ENCODE measurements around the gene PLXDC2. TPM values are rescaled to one million over a fixed set of nuclear protein-coding genes. Genes with fewer than 3 reads are reported as not detected.

The PLXDC2 gene
- total and polyA plus RNA-seq, 2 donors from 2014 or later = 11.9 to 42.1 TPM

- Histone ChIP-seq H3K27ac (ENCODE audit: low read depth in 2 of 2, low read length in 2 of 2) (no peak overlapping the region), H3K36me3 (ENCODE audit: control insufficient read depth in 2 of 3, insufficient read depth in 3 of 3, low read length in 3 of 3) (peaks cover 0 to 4% (median 2%) of the 10 kb centered on the region in 3 donors), H3K27me3 (ENCODE audit: control insufficient read depth, insufficient read depth, low read length) (no peaks in the 10 kb centered on the region), H3K9ac (ENCODE audit: low read length in 3 of 3) (no peak overlapping the region), H3K4me1 (ENCODE audit: control insufficient read depth in 2 of 3, insufficient read depth in 2 of 3, low read depth in 1 of 3, low read length in 3 of 3) (peaks cover 0 to 3% (median 0%) of the 10 kb centered on the region in 3 donors), H3K4me3 (ENCODE audit: low read length in 3 of 3) (no peak overlapping the region), H3K9me3 (ENCODE audit: control insufficient read depth in 2 of 3, insufficient read depth in 1 of 3, low read length in 3 of 3) (no peaks in the 10 kb centered on the region)
- FAIRE-seq (no peak), DNase-seq (no peak)
- intact Hi-C loops (cut with DNase I) = no loop called here
- TF ChIP-seq, protein P1, sequence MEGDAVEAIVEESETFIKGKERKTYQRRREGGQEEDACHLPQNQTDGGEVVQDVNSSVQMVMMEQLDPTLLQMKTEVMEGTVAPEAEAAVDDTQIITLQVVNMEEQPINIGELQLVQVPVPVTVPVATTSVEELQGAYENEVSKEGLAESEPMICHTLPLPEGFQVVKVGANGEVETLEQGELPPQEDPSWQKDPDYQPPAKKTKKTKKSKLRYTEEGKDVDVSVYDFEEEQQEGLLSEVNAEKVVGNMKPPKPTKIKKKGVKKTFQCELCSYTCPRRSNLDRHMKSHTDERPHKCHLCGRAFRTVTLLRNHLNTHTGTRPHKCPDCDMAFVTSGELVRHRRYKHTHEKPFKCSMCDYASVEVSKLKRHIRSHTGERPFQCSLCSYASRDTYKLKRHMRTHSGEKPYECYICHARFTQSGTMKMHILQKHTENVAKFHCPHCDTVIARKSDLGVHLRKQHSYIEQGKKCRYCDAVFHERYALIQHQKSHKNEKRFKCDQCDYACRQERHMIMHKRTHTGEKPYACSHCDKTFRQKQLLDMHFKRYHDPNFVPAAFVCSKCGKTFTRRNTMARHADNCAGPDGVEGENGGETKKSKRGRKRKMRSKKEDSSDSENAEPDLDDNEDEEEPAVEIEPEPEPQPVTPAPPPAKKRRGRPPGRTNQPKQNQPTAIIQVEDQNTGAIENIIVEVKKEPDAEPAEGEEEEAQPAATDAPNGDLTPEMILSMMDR (IDR thresholded peaks at IDR 0.05; ENCODE audit: borderline replicate concordance, extremely low read depth, insufficient read depth) = no peak
Observed at GRCh38 chr10:20006169-20006870, 190.1 kb downstream of the PLXDC2 start.

DNA sequence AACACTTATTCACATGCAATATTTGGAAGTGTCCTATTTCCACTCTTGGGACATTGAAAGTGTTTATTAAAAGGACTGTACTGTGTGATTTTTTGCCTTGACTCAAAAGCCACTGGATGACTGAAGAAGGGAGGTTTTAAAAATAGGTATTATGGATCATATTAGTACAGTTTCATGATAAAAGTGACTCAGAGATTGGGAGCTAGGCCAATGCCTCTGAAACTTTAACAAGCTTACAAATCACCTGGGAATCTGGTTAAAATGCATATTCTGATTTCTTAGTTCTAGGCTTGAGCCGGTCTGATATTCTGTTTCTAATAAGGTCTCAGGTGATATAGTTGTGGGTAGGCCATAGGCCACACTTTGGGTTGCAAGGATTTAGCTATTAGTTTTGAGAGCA lies 191.2 kb downstream of the PLXDC2 start:
- H3K9me3 ChIP-seq (ENCODE audit: control insufficient read depth in 2 of 3, insufficient read depth in 1 of 3, low read length in 3 of 3) = no peaks in the 10 kb centered on the region
- FAIRE-seq = no peak
- no peak overlapping the region for H3K4me3 ChIP-seq (ENCODE audit: low read length in 3 of 3)
- TF ChIP-seq, protein P1 (IDR thresholded peaks at IDR 0.05; ENCODE audit: borderline replicate concordance, extremely low read depth, insufficient read depth) = no peak
- no peaks in the 10 kb centered on the region for H3K4me1 ChIP-seq (ENCODE audit: control insufficient read depth in 2 of 3, insufficient read depth in 2 of 3, low read depth in 1 of 3, low read length in 3 of 3)
- no peaks in the 10 kb centered on the region for H3K27me3 ChIP-seq (ENCODE audit: control insufficient read depth, insufficient read depth, low read length)
- H3K9ac ChIP-seq (ENCODE audit: low read length in 3 of 3) = no peak overlapping the region
- intact Hi-C loops (cut with DNase I) = no loop called here
- H3K27ac ChIP-seq (ENCODE audit: low read depth in 2 of 2, low read length in 2 of 2) = no peak overlapping the region
- peaks cover 0 to 3% (median under 1%) of the 10 kb centered on the region in 3 donors for H3K36me3 ChIP-seq (ENCODE audit: control insufficient read depth in 2 of 3, insufficient read depth in 3 of 3, low read length in 3 of 3)
- DNase-seq = no peak

- TF ChIP-seq, protein P1 (IDR thresholded peaks at IDR 0.05; ENCODE audit: borderline replicate concordance, extremely low read depth, insufficient read depth) = no peak
- no peaks in the 10 kb centered on the region for H3K9me3 ChIP-seq (ENCODE audit: control insufficient read depth in 2 of 3, insufficient read depth in 1 of 3, low read length in 3 of 3)
- H3K27ac ChIP-seq (ENCODE audit: low read depth in 2 of 2, low read length in 2 of 2) = no peak overlapping the region
- no peak for FAIRE-seq
- no peaks in the 10 kb centered on the region for H3K4me1 ChIP-seq (ENCODE audit: control insufficient read depth in 2 of 3, insufficient read depth in 2 of 3, low read depth in 1 of 3, low read length in 3 of 3)
- H3K4me3 ChIP-seq (ENCODE audit: low read length in 3 of 3) = no peak overlapping the region
- H3K27me3 ChIP-seq (ENCODE audit: control insufficient read depth, insufficient read depth, low read length) = no peaks in the 10 kb centered on the region
- DNase-seq = no peak
- H3K36me3 ChIP-seq (ENCODE audit: control insufficient read depth in 2 of 3, insufficient read depth in 3 of 3, low read length in 3 of 3) = peaks cover 0 to 2% (median 0%) of the 10 kb centered on the region in 3 donors
- intact Hi-C loops (cut with DNase I) = no loop called here
- H3K9ac ChIP-seq (ENCODE audit: low read length in 3 of 3) = no peak overlapping the region
Observed at GRCh38 chr10:20013991-20014750, 197.9 kb downstream of the PLXDC2 start.

Data from kidney (tissue), 14 donors.